Fibroblast of lung (primary cell): ENCODE data around the gene TPBG.

Experiments
- EZH2 ChIP-seq: IDR thresholded peaks from 2 replicates; pipeline ENCODE4 v1.5.1; 2012; ENCODE audit warnings: low read length, control low read depth, mild to moderate bottlenecking; ENCODE audit errors: missing control alignments
- TF ChIP-seq, protein P1 (sequence below), 2 donors: IDR thresholded peaks in 1 of 2; conservative IDR thresholded peaks in 1 of 2; 1 replicate in 1 of 2; 2 replicates in 1 of 2; pipeline ENCODE4 v1.5.1; 2011 to 2012; ENCODE audit warnings: low read length in 2 of 2, control low read depth in 1 of 2, inconsistent platforms in 1 of 2, low read depth in 1 of 2, mild to moderate bottlenecking in 1 of 2

DNA sequence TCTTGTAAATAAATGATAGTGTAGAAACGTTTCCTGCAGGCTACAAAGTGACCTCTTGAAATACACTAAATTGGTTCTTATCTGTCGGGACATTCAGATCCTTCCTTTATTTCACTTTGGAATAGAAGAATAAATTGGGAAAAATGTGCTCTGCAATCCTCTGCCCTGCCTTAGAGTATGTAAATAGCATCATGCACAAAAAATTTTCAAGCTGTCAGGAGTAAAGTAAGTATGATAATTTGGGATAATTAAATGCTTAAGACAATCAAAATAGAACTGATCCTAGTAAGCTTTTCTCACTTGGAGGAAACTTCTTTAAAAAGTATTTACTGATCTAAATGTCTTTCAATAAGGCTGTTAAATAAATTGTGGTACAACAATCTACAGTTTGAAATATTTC lies 3.1 kb upstream of the TPBG start:
- TF ChIP-seq, protein P1, sequence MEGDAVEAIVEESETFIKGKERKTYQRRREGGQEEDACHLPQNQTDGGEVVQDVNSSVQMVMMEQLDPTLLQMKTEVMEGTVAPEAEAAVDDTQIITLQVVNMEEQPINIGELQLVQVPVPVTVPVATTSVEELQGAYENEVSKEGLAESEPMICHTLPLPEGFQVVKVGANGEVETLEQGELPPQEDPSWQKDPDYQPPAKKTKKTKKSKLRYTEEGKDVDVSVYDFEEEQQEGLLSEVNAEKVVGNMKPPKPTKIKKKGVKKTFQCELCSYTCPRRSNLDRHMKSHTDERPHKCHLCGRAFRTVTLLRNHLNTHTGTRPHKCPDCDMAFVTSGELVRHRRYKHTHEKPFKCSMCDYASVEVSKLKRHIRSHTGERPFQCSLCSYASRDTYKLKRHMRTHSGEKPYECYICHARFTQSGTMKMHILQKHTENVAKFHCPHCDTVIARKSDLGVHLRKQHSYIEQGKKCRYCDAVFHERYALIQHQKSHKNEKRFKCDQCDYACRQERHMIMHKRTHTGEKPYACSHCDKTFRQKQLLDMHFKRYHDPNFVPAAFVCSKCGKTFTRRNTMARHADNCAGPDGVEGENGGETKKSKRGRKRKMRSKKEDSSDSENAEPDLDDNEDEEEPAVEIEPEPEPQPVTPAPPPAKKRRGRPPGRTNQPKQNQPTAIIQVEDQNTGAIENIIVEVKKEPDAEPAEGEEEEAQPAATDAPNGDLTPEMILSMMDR (conservative IDR thresholded peaks at IDR 0.05 in 1 of 2, IDR thresholded peaks at IDR 0.05 in 1 of 2; ENCODE audit: low read depth in 1 of 2, low read length in 2 of 2) = no peak
- no peak for TF ChIP-seq EZH2
